HG03045 (cell line): ENCODE data around the gene FBXO44.
A peak's percentile ranks its signal among the peaks of the same experiment; 100 is the strongest.

Experiments used
- ATAC-seq: cut with Tn5 transposase; IDR thresholded peaks from one replicate; pipeline ENCODE4 v1.9.1; 2021; ENCODE audit warnings: mild to moderate bottlenecking, moderate library complexity; ENCODE audit not compliant: unreplicated experiment

Gene FBXO44

DNA sequence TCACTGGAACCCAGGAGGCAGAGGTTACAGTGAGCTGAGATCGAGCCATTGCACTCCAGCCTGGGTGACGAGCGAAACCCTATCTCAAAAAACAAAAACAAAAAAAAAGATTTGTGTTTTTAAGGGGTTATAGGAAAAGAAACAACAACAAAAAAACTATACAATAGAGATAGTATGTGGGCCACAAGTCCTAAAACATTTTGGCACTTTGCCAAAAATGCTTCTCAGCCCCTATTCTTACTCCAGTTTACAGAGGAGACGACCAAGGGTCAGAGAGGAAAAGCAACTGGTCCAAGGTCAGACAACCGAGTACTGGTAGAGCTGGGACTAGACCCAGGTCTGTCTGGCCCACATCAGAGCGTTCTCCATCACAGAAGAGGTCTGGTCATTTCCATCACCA lies 3.0 kb downstream of the FBXO44 start:
- no peak for ATAC-seq

DNA sequence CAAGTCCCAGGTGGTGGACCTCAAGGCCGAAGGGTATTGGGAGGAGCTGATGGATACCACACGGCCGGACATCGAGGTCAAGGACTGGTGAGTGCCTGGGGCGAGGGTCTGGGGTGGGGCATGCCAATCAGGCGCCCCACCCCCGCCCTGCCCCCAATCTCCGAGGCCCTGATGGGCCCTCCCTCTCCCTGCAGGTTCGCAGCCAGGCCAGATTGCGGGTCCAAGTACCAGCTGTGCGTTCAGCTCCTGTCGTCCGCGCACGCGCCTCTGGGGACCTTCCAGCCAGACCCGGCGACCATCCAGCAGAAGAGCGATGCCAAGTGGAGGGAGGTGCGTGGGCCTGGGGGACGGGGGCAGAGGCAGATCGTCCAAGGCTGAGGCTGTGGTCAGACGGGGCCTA lies 3.9 kb downstream of the FBXO44 start:
- ATAC-seq = no peak

DNA sequence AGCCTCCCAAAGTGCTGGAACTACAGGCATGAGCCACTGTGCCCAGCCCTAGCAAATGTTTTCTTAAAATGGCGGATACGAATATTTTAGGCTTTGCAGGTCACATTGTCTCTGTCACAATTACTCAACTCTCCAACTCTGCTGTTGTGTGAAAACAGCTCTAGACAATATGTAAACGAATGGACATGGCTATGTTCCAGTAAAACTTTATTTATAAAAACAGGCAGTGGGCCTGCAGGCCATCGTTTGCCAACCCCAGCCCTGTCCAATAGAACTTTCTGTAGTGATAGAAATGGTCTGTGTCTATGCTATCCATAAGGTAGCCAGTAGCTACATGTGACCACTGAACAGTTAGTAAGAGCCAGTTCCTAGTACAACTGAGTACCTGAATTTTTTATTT lies 5.1 kb downstream of the FBXO44 start:
- no peak for ATAC-seq

DNA sequence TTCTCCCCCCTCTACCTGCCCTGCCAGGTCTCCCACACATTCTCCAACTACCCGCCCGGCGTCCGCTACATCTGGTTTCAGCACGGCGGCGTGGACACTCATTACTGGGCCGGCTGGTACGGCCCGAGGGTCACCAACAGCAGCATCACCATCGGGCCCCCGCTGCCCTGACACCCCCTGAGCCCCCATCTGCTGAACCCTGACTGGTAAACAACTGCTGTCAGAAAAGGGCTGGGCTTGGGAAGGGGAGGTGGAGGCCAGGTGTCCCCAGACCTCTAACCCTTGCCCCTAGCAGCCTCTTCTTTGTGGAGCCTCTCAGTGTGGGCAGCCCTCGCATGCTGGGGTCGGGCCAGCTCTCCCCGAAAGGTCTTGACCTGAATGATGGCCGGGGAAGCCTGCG lies 6.4 kb downstream of the FBXO44 start:
- ATAC-seq = no peak

DNA sequence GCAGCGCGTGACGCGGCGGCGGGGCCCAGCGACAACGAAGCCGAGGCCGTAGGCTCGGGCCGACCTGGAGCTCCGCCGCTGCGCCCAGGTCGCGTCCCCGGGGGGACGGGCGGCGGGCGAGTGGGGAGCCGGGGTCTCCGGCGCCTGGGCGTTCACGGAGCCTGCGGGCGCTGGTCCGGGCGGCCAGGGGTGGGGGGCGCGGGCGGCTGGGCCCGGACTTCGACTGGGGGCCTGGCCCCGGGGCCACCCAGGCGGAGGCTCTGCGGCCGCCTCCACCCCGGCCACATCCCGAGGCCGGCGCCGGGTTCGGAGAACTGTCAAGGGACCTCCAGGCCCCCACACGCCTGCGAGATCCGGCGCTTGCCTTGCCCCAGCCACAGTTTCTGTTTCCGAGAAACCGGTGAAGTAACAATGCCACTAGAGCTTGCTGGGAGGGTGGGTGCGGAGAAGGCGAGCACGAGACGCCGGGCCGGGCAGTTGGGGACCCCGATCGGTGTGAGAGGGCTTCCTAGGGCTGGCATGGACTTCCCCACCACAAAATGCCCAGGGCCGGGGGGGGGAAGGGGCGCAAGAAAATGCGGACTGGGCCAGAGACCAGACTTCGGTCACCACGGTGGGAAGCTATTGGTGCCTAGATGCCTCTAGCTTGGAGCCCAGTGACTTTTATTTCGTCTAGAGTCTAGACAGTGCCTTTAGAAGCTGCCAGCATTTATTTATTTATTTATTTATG lies 9.8 kb downstream of the FBXO44 start:
- peak; percentile 41 for ATAC-seq

DNA sequence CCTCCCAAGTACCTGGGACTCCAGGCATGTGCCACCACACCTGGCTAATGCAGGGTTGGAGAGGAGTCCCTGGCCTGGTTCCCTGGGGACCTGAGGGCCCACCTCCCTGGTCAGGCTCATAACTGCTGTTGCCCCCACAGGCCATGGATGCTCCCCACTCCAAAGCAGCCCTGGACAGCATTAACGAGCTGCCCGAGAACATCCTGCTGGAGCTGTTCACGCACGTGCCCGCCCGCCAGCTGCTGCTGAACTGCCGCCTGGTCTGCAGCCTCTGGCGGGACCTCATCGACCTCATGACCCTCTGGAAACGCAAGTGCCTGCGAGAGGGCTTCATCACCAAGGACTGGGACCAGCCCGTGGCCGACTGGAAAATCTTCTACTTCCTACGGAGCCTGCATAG lies 13.8 kb downstream of the FBXO44 start:
- ATAC-seq = no peak

DNA sequence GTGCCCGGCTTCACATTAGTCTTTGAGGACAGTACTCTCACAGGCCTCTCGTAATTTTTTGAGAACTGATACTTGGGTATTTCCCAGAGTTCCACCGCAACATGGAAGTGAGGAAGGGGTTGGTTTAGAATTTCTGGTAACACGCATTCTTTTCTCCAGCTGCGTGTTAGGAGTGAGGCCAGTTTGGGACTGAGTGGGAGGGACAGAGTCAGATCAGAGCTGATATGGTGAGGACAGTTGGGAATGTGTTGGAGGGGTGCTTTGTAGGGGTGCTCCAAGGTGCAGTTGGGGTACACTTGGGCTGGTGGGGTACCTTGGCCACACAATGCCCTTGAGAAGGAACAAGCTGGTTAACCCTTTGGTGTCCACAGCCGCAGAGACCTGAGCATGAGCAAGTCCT lies 16.1 kb downstream of the FBXO44 start:
- no peak for ATAC-seq

DNA sequence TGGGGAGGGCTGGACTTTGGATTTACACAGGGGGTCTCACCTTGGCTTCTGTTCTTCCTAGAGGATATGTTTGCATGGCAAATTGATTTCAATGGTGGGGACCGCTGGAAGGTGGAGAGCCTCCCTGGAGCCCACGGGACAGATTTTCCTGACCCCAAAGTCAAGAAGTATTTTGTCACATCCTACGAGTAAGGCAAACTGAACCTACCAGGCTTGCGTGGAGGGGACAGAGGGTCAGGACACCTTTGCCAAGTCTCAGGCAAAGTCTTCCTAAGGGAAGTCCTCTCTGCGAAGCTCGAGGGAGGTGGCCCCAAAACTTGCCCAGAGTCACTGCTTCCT lies 16.5 kb downstream of the FBXO44 start:
- no peak for ATAC-seq

DNA sequence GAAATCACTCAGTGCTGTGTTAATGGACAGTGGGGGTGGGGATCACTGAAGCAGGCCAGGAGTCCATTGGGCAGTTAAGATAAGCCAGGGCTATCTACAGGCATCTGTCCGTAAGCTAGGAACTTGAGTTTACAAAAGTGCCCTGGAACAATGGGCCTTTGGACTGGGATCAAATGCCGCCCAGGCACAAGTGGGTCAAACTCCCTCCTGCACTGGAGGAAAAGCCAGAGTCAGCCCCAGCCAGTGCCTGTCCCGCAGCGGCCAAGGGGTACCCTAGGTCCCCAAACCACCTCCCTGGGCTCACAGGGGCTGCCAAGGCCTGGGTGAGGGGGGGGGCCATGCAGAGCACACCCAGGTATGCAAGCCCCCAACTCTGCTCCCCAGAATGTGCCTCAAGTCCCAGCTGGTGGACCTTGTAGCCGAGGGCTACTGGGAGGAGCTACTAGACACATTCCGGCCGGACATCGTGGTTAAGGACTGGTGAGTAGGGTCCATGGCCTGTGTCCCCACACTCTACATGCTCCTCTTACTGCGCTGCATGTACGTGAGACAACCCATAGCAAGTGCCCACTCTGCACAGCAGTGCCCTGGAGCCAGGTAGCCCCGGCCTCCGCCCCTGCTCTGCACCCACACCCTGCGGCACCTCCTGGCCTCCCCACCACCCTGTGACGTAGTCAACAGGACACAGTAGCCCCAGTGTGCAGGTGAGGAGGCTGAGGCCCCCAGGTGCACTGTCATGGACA lies 17.0 kb downstream of the FBXO44 start:
- ATAC-seq = no peak

DNA sequence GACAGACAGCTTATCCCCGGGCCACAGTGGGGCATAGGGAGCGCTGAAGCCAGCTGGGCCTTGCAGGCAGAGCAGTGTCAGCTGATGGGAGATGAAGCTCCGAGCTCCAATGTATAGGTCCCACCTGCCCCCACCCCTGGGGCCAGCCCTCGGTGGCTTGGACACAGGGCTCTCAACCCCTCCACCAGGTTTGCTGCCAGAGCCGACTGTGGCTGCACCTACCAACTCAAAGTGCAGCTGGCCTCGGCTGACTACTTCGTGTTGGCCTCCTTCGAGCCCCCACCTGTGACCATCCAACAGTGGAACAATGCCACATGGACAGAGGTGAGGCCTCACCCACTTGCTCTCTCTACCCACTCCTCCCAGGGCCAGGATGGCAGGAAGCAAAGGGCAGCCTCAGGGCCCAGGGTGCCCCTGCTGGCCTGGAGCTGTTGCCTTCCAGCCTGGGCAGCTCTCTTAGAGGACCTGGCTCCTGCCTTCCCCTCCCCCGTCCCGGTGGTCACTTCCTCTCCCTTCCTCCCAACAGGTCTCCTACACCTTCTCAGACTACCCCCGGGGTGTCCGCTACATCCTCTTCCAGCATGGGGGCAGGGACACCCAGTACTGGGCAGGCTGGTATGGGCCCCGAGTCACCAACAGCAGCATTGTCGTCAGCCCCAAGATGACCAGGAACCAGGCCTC lies 18.6 kb downstream of the FBXO44 start:
- ATAC-seq = no peak

DNA sequence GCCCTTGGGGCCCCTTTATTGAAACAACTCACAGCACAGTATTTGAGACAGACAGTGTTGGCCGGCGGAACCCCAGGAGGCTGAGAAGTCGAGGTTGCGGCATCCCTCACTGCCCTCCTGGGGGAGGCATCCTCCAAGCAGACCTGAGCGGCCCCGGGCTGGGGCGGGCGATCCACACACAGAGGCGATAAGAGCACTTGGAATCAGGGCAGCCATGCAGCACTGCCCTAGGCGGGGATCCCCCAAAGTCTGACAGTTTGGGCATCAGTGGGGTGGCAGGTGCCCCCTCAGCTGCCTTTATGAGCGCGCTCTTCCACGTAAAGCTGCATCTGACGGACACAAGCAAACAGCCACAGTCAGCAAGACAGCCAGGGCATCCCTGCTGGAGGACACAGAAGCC lies 19.8 kb downstream of the FBXO44 start:
- no peak for ATAC-seq

DNA sequence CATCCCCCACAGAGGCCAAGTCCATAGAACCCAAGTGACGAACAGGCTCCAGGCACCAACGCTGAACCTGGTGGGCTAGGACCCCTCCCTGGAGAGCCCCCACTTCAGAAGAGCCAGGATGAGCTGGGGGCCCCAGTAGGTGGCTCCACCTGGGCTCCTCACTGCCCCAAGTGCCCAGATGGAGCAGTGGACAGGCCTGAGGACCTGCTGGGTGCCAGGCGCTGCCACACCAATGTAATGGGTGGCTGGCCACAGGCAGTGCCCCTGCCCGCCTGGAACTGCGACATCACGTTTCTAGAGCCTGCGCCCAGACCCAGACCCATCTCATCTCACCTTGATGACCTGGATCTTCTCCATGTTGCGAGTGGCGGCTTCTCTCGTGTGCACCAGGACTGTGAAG lies 20.6 kb downstream of the FBXO44 start:
- ATAC-seq = no peak

DNA sequence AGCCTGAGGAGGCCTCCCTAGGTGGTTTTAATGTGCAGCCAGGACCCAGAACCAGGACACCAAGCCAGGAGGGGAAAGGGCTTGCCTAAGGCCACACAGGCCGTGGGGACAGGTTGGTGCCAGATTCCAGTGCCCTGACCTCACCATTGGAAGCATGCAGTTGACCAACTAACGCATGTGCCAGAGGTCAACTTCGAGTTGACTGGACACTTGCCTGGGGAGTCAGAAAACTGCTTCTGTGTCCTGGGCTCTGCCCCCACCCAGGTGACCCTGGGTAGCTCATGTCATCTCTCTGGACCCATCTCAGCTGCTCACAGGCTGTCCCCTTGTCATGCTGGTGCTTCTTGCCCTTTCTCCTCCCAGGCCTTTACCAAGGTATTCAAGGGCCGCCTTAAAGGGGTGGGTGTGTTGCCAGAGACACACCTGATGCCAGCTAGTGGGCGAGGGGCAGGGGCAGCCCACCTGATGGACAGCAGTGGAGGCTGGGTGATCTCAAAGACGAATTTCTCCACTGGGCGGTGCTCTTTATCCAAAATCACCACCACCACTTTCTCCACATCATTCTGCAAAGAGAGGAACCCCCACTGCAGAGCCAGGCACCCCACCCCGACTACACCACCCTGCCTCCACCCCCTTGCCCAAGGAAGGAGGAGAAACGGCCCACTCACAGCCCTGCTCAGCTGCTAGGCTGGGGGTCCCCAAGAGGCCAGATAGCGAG lies 21.9 kb downstream of the FBXO44 start:
- no peak for ATAC-seq

DNA sequence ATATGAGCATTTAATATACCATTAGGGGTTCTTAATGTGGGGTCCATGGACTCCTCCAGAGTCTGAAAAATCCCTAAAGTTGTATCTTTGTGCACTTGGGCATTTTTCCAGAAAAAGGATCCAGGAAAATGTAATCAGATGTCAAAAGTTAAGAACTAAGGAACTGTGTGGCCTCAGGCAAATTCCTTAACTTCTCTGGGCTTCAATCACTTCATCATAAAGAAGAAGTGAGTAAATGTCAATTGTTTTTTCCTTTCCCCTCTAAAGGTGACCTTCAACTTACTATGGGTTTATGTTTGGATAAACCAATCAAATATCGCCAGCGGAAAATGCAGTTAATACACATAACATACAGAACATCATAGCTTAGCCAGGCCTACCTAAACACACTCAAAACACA lies 23.8 kb downstream of the FBXO44 start:
- no peak for ATAC-seq

DNA sequence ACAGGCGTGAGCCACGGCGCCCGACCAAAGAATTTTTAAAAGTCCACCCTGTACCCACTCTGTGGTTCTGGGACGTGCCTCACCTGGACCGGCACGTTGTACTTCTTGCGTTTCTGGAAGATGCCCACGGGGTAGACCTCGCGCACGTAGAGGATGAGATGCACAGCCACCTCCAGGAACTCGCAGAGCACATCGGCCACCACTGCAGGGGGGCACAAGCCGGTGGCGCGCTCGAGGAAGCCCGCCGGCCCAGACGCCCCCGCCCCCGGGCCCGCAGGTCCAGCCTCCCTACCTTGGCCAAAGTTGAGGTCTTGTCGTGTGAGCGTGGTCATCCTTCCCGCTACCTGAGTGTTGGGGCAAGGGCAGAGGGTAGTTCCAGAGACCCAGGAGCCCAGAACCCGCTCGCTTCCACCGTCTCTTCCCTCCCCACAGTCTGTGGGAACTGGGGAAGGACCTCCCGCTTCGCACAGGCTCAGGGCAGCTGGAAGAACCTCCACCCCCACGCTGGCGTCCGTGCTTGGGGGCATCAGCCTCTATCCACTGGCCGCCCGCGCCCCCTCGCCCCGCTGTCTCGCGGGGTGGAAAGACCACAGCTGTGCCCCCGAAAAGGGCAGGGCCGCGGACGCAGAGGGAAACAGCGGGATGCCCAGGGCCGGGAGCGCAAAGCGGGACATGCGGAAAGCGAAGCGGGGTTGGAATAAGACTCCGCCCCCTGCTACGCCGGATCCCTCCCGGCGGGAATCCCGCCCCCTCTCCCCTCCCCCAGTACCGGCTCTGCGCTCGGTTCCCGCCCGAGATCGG lies 25.8 kb downstream of the FBXO44 start:
- peak; percentile 24 for ATAC-seq

DNA sequence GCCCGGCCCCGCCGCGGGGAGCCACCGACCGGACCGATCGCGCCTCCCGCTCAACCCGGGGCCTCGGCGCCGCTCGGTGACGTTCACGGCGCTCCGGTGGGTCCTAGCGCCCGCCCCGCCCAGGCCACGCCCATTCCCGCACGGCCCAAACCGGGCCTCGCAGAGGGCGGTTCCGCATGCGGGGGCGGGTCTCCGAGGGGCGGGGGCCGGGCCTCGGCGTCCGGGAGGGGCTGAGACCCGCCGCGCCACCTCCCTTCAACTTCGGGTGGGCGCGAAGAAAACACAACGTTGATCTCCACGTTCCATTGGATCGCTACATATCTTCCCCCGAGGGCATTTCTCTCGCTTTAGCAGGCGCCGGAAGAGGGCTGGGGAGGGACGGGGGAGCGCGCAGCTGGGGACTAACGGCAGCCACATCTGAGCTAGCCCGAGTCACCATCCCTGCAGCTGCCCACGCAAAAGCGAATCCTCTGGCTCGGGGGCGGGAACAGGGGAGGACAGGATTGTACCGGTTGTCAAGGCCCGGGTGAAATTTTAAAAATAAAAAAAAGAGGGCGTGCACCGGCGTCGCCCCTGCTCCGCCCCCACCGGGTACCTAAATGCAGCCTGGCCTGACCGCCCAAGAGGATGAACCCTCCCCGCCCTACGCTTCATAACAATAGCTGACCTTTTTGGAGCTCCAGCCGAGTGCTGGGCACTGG lies 26.5 kb downstream of the FBXO44 start, which contains the start of gene MAD2L2:
Gene MAD2L2, minus strand, starts transcription at position 78 of the 701 bp plus-strand sequence. CDS start 547 bp downstream, outside the sequence.
- ATAC-seq = peak; percentile 79

DNA sequence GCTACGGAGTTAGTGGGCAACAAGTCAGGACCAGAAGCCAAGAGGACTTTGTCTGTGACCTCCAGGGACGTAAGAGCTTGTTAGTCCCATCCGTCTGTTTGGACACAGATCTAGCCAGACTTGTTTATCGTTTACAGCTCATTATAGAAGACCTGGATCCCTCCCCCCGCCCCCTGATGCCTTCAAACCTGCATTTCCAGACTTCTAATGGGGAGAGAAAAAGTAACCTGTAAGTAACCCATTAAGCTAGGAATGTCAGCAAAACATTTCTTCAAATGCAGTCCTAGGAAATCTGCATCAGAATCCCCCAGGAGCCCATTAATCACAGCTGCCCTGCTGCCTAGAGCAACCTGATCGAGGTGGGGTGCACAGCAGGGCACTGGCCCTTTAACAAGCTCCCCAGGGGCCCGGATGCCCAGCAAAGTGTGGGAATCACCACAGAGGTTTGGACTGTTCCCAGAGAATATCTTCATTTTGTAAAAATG lies 27.7 kb downstream of the FBXO44 start:
- no peak for ATAC-seq

DNA sequence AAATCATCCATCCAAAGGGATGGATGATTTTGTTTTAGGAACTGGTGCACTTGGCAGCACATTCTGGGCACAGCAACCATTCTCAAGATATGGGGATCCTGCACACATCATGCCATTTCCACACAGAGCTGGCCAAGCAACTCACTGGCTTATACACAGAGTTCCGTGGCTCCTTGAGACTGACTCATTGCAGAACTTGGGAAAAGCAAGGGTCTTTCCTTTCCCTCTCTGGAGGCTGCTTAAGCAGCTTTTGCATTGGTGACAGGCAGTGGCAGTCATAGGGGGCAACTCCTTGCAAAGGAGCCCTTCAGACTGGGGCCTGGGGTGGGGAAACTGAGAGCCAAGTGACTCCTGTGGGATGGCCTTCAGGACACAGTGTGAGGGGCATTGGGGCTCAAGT lies 28.1 kb downstream of the FBXO44 start:
- no peak for ATAC-seq

DNA sequence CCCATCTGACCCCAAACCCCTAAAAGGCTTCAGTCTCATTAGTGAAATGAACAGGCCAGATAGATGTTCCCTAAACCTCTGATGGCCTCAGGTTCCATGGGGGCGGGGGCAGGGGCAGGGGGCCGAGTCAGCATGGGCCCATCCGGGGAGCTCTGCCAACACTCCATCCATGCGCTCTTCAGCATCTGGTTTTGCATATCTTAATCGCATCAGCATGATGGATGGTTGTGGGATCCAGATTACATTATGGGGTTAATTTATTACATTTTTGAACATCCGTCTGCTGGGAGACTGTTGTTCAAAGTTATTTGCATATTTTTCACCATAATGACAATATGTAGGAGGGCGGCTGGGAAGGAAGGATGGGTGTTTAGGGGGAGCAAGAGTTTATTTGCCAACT lies 29.4 kb downstream of the FBXO44 start:
- ATAC-seq = no peak
